SU-DHL-6 (cell line): ENCODE data around the gene PCBP2.

Experiments
- EZH2phosphoT487 ChIP-seq: fragments of 200-600 bp; sonication (generic), shearing (Covaris generic); conservative IDR thresholded peaks from 2 replicates; pipeline ENCODE4 v1.6.1; 2018; ENCODE audit warnings: mild to moderate bottlenecking, antibody characterized with exemption, low read length, moderate library complexity, mixed read lengths
- TF ChIP-seq, protein P1 (sequence below): fragments of 200-600 bp; sonication (generic); IDR thresholded peaks from one replicate; pipeline ENCODE4 v1.5.1; 2017; ENCODE audit warnings: antibody characterized with exemption, mild to moderate bottlenecking, low read length, moderate library complexity; ENCODE audit not compliant: insufficient read depth, poor library complexity, severe bottlenecking

DNA sequence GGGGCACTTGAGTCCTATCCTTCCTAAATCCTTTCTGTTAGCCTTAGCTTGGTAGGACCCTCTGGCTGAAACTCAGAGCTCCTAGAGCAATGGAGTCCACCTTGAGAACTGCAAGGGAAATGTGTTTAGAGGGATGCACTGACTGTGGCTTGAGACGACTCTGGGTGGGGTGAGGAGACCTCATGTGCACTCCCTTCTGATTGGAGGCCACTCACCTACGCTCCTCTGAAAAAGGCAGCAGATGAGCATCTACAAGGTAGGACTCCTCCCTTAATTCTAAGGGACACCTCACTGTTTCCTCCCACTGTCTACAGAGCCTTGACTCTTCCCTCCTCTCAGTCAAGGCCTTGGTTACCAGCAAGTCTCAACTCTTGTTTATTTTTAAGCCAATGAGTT is 46.3 kb downstream of the PCBP2 start:
- TF ChIP-seq, protein P1, sequence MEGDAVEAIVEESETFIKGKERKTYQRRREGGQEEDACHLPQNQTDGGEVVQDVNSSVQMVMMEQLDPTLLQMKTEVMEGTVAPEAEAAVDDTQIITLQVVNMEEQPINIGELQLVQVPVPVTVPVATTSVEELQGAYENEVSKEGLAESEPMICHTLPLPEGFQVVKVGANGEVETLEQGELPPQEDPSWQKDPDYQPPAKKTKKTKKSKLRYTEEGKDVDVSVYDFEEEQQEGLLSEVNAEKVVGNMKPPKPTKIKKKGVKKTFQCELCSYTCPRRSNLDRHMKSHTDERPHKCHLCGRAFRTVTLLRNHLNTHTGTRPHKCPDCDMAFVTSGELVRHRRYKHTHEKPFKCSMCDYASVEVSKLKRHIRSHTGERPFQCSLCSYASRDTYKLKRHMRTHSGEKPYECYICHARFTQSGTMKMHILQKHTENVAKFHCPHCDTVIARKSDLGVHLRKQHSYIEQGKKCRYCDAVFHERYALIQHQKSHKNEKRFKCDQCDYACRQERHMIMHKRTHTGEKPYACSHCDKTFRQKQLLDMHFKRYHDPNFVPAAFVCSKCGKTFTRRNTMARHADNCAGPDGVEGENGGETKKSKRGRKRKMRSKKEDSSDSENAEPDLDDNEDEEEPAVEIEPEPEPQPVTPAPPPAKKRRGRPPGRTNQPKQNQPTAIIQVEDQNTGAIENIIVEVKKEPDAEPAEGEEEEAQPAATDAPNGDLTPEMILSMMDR: no peak
- TF ChIP-seq EZH2phosphoT487: no peak
